ENCODE measurements around the gene DDX31. TPM values are rescaled to one million over a fixed set of nuclear protein-coding genes. Genes with fewer than 3 reads are reported as not detected.

DDX31 gene
- total RNA-seq, 1 donor from 2014 or later, result 17.4 TPM

DNA sequence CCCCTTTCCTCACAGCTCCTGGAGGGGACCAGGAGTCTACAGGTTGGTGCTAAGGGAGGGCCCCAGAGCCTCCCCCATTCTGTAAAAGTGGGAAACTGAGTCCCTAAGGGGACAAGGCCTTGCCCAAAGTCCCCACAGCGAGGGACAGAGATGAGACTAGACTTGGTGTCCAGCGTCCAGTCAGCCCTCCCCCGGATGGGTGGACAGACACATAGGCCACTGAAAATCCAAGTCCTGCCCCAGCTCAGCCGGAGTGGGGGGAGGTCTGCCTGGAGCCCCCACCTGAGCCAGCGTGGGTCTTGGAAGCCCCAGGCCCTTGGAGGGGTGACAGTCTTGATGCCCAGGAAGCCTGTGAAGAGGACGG, 82.2 kb downstream of the DDX31 start:
- no peak overlapping the region for H3K27ac ChIP-seq
- H3K36me3 ChIP-seq, result no peaks in the 10 kb centered on the region
- intact Hi-C loops (cut with DNase I), result no loop called here
- H3K9me3 ChIP-seq, result no peaks in the 10 kb centered on the region
- ATAC-seq (no peak), DNase-seq (no peak)
- H3K27me3 ChIP-seq, result peaks cover 99% of the 10 kb centered on the region
- no peak for TF ChIP-seq CTCF (IDR thresholded peaks at IDR 0.05)
- H3K4me1 ChIP-seq, result peaks cover 4% of the 10 kb centered on the region
- no peak overlapping the region for H3K4me3 ChIP-seq

DNA sequence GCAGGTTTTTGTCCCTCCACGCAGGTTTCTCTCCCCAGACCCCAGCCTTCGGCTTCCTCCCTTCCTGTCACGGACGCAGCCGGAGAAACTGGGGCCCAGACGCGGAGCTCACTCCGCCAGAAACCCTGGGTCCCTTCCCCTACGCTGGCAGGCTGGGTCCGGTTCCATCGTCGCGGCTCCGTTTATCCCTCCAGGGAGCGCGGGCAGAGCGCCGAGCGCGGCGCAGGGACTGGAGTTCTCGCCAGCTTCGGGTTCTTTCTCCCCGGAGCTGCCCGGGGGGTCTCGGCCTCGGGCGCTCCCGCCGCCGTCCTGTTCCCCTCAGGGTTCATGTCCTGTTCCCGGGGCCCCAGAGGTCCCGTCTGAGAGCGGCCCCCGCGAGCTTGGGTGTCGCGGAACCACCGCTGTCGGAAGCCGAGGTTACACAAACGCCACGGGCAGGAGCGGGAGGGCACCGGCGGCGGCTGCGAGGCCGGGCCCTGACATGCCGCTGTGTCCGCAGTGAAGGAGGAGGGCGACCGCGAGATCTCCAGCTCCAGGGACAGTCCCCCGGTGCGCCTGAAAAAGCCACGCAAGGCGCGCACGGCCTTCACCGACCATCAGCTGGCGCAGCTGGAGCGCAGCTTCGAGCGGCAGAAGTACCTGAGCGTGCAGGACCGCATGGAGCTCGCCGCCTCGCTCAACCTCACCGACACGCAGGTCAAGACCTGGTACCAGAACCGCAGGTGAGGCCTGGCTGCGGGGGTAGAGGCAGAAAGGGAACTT, 82.8 kb downstream of the DDX31 start:
- H3K27ac ChIP-seq, result no peak overlapping the region
- H3K4me3 ChIP-seq, result no peak overlapping the region
- ATAC-seq (no peak), DNase-seq (no peak)
- no peaks in the 10 kb centered on the region for H3K9me3 ChIP-seq
- intact Hi-C loops (cut with DNase I), result no loop called here
- H3K27me3 ChIP-seq, result peaks cover 99% of the 10 kb centered on the region
- TF ChIP-seq CTCF (IDR thresholded peaks at IDR 0.05), result no peak
- peaks cover 4% of the 10 kb centered on the region for H3K4me1 ChIP-seq
- no peaks in the 10 kb centered on the region for H3K36me3 ChIP-seq

- Histone ChIP-seq H3K9me3 (no peaks in the 10 kb centered on the region), H3K4me1 (peaks cover 10% of the 10 kb centered on the region), H3K4me3 (no peak overlapping the region), H3K27ac (no peak overlapping the region), H3K36me3 (no peaks in the 10 kb centered on the region), H3K27me3 (peaks cover 97% of the 10 kb centered on the region)
- ATAC-seq, result no peak
- intact Hi-C loops (cut with DNase I), result no loop called here
- no peak for DNase-seq
- TF ChIP-seq CTCF (IDR thresholded peaks at IDR 0.05), result no peak
These were observed 83.6 kb downstream of the DDX31 start for GRCh38 chr9:132585954-132586829.

- peaks cover 9% of the 10 kb centered on the region for H3K4me1 ChIP-seq
- intact Hi-C loops (cut with DNase I), result no loop called here
- no peaks in the 10 kb centered on the region for H3K36me3 ChIP-seq
- H3K27me3 ChIP-seq, result peaks cover 97% of the 10 kb centered on the region
- no peak for ATAC-seq
- no peak for TF ChIP-seq CTCF (IDR thresholded peaks at IDR 0.05)
- no peak overlapping the region for H3K4me3 ChIP-seq
- H3K9me3 ChIP-seq, result no peaks in the 10 kb centered on the region
- no peak for DNase-seq
- no peak overlapping the region for H3K27ac ChIP-seq
These were observed 84.9 kb downstream of the DDX31 start for GRCh38 chr9:132584601-132585560.

DNA sequence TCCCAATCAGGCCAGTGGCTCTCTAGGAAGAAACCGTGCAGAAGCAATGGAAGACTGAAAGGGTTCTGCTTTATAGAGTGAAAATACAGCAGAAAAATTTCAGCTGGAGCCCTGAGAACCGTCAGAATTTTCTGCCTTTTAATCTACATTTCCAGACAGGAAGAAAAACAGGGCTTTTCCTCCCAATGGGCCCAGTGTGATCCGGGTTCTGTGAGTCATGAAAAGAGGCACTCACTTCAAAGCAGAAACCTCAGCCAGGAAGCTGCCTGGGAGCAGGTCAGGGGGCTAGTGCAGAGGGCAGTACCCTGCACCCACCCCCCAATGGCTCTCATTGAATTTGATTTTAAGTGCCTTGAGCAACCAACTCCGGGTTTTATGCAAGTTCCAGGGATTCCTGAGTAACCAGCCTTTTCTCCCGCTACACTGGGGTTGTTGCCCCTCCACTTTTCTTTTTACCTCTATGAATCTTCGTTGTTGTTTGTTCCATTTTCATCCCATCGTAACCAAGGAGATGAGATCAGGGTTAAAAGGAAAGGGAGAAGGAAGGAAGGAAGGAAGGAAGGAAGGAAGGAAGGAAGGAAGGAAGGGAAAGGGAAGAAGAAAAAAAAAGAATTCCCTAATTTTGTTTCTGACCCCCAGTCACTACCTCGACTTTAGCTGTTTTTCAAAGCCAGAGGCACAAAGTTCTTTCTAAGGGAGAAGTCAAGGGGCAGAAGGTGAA, 86.0 kb downstream of the DDX31 start:
- intact Hi-C loops (cut with DNase I), result no loop called here
- H3K36me3 ChIP-seq, result no peaks in the 10 kb centered on the region
- no peak for TF ChIP-seq CTCF (IDR thresholded peaks at IDR 0.05)
- H3K4me1 ChIP-seq, result peaks cover 5% of the 10 kb centered on the region
- no peak for ATAC-seq
- DNase-seq, result no peak
- H3K9me3 ChIP-seq, result no peaks in the 10 kb centered on the region
- H3K27ac ChIP-seq, result no peak overlapping the region
- no peak overlapping the region for H3K4me3 ChIP-seq
- H3K27me3 ChIP-seq, result peaks cover 97% of the 10 kb centered on the region
